Measurements from ENCODE around the gene MYBPH.

The MYBPH gene

DNA sequence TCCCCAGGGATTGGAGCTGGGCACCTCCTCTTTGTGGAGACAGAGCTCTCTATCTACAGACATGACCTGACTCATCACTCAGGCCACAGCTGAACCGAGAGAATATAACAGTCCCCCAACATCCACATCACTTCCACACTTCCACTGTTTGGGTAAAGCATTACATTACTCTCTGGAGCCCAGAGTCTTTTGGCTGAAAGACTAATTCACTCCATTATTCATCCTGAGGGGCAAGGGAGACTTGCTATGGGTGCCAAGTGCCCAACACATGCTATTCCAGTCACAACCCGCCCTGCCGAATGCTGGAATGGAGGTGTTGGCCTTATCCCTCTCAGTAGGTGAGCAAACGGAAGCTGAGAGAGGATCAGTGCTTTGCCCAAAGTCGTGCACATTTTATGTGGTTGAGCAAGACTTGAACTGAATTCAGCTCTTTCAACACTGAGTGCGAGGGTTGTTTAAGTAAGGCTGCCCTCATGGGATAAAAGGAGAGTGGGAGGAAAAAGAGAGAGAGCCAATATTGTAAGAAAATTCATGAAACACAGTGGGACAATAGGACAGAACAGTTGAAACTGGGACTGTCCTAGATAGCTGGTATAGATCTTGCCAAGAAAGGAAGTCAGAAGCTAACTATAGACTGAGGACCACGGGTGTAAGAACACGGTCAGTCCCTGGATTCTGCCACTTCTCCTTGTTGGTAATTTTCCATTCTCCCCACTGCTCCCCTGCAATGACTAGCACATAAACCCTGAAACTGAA, 24.4 kb upstream of the MYBPH start:
- DNase-seq: no peak

DNA sequence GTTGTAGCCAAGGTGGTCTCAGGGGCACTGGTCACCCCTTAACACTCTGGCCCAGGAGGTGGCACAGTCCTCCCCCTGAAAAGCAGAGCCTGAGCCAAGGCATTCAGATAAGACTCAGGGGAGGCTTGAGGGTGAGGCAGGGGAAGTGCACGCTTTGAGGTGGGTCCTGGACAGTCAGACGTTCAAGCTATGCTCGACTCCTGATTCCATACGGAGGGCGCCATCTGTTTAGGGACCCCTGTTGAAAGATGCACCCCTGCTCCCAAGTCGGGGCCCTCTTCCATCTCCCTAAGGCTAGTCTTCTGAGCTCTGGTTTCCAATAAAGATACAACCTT, 23.8 kb upstream of the MYBPH start:
- no peak for DNase-seq

DNA sequence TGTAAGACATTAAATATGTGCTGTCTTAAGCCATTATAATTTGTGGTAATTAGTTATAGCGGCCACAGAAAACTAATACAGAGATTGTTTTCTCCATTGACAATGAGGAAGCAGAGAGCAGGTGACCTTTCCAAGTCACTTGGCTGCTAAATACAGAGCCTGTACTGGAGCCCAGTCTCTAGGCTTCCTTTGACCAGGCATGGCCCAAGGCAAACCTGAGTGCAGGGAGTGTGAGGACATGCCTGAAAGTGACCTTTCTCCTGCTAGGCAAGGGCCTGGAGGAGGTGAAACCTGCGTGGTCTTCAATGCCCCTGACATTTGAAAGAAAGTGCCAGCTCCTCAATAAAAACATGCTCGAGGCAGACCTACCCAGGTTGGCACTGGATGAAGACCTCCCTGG, 23.4 kb upstream of the MYBPH start:
- DNase-seq: no peak

DNA sequence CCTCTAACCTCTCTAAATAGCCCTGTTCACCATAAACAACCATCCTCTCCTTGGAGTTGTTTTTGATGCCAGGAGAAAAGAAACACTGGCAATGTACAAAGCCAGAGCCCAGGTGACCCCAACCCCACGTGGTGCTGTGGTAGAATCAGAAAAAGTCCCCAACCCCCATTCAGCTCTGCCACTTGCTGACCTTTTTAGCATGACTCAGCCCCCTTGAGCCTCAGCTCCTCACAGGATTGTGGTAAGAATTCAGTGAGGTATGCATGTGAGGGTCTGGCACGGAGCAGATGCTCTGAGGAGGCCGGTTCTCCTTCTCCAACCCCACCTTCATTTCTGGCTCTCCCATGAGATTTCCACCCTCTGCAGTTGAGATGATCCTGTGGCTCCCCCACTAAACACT, 22.0 kb upstream of the MYBPH start:
- no peak for DNase-seq

DNA sequence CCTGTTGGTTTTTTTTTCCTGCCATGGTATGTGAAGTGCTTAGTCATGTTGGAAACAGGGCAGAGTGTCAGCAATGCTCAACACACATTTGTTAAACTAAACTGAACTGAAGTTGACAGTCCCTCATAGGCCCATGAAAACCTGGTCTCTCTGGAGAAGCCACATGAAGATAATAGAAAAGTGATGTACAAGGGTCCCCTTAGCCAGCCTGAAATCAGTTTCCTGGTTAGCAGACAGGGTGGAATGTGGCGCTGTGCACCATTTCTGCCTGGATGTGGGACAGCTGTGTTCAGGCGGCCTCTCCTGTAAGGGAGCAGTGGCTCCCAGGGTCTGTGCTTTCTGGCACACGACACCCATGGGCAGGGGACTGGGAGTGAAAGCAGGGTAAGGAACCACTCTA, 20.7 kb upstream of the MYBPH start:
- DNase-seq: no peak

DNA sequence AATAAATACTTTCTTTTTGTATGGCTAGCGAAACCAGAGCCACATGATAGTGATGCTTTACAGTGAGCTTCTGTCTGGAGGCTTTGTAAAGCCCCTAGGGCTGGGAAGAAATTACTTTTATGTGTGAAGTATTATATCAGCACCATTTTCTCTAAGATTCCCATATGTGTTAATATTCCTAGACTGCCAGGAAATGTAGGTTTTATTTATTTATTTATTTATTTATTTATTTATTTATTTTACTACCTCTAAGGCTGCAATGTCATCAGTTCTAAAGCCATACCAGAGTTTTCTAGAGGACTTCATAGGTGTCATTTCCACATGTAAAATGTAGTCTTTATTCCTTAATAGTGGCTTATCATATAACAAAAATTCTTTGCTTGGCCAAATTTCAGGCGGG, 15.3 kb upstream of the MYBPH start:
- no peak for DNase-seq

DNA sequence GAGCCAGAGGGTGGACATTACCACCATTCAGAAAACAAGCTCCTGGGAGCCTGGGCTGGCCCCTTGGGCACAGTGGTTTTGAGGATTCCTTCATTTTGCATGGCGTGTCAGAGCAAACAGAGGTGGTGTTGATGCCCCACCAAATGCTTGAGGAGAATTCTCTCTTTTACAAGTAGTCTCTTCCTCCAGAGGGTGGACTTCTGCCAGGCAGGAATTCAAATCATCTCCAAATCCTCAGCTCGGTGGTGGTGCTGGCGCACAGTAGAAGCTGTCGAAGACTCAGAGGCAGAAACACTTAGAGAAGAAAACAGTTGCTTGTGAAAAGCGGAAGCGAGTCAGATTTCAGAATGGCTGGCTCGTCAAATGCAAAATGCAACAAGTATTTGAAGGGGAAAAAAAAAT, 14.3 kb upstream of the MYBPH start:
- DNase-seq: no peak

DNA sequence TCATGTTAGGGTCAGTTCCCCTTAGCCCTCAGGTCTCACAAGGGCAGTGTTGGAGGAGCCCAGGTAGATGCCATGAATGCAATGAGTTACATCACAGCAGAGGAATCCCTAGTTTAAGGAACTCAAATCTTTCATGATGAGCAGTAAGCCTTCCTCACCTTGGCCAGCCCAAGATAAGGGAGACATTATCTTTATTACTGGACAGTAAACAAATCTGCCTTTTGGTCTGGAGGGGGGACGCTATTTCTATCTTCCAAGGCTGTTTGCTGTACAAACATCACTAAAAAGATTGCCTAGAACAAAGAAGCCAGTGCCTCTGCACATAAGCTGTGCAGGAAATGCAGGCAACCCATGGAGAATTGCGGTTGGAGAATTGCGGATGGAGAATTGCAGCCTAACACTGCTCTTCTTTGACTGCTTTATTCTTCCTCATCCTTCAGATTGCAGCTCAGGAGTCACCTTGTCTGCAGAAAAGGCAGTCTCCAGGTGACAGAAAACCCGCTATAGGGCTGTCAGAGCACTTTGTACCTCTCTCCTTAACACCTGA, 13.1 kb upstream of the MYBPH start:
- DNase-seq: no peak

DNA sequence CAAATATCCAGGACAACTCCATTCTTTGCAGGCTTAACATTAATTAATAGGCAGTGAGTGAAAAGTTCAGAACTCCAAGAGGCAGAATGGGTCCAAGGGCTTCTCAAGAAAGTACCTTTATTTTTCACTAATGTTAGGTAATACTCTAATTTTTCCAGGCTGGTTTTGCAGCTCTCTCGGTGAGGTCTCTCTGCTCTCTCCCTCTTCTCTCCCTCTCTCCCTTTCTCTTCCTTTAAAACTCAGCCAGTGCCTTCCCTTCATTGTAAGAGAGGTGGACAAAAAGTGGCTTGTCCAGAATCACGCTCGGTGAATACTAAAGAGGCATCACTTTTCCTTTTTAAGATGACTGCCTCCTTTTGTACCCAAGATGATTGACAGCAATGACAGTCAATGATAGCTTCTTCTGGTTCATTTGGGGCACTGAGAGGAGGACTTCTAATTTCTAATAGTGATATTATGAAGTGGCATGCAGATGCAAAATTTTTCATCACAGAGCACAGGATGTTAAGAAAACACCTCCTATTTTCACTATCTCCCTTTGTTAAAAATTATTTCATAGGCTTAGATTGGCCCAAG, 12.2 kb upstream of the MYBPH start:
- DNase-seq: no peak

DNA sequence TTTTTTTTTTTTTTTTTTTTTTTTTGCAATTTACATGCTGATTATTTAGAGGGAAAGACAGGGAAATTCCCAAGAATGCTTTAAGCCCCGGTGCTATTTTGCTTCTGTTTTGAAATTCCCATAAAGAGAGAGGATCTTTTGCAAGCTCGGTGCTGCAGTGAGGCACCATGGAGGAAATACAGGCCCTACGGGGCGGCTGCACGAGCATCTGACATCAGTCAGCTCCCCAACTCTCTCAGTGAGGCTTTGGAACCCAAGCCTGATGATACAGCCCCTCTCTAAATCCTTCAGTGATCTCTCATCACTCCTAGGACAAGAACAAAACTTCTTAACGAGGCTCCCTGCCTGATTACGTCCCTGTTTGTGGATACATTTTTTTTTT, 11.7 kb upstream of the MYBPH start:
- no peak for DNase-seq

DNA sequence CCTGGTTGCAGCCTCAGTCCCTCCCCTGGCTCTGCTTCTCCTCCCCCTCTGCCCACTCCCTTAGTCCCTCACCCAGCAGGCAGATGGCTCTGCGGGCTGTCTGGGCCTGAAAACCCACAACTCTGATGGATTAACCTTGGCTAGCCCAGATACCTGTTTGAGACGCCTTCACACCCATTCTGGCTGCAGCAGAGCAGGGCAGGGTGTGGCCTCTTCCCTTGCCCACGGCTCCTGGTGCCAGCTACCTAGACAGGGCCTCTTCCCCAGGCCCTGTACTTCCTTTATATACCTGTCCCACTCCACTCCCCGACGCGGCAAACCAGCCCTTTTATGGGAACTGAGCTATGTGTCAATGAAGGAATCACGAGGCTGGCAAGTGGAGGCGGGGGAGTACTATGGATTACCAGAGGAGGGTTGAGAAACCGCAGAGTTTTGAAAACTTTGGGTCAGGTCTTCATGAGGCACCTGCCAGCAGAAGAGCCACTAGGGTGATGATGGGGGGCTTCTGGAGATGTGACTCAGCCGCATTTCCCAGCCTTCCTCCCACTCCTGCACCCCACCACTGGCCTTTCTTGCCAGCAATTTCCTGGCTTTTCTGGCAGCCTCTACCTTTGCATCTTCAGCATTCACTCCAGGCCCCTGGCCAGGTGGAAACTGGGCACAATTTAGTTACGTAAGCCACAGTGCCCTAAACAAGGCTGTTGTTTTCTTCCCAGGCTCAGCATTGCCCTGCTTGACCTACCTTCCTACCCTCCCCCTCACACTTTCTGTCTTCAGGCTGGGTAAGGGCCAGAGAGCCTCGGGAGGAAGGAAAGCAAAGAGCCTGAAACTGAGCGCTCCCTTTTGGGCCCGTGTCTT, 11.0 kb upstream of the MYBPH start, which contains the start of gene CHI3L1:
Gene CHI3L1, minus strand, starts transcription at position 259 of the 858 bp plus-strand sequence. Its CDS starts 81 bp downstream, at position 178.
- no peak for DNase-seq

DNA sequence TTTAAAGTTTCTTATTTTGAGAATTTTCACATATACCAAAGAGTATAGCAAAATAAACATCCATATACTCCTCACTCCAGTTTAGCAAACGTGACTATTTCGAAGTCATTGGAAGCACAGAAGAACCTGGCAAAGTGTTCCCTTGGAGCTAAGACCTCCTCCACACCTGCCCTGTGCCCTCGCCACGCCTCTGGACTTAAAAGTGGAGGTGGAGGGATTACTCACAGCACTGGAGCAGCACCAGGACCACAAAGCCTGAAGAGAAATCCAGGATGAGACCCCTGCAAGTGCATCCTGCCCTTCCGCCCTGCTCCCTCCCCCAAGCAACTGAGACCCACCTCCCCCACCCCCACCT, 10.4 kb upstream of the MYBPH start:
- no peak for DNase-seq

DNA sequence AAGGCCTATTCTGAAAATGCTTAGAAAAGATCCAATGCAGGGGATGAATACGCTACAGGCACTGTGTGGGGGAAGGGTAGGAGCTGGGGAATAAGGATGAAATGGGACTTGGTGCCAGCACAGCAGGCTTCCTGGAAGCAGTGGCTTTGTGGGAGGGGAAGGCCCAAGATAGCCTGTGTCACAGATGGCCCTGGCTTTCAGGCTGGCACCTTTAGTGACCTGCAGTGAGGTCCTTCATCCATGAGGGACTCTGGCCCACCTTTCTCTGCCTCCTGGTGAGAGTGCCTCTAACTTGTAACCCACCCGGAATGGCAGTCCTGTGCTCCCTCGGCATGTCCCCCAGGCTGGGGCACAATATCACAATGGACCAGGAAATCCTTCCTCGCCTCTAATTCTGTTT, 10.0 kb upstream of the MYBPH start:
- no peak for DNase-seq

DNA sequence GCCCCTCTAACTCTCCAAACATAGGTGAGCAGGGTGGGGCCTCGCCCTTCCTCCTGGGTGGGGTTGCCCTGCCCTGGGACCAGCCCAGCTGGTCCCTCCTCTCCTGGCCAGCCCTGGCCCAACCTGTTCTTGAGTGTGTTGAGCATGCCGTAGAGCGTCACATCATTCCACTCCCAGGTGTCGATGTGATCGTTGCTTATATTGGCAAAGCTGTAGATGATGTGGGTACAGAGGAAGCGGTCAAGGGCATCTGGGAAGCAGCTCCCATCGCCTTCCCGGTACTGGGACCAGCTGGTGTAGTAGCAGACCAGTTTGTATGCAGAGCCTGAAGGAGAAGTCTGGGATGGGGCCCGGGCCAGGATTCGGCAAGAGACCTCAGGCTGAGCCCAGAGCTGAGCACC, 9.4 kb upstream of the MYBPH start:
- DNase-seq: no peak

DNA sequence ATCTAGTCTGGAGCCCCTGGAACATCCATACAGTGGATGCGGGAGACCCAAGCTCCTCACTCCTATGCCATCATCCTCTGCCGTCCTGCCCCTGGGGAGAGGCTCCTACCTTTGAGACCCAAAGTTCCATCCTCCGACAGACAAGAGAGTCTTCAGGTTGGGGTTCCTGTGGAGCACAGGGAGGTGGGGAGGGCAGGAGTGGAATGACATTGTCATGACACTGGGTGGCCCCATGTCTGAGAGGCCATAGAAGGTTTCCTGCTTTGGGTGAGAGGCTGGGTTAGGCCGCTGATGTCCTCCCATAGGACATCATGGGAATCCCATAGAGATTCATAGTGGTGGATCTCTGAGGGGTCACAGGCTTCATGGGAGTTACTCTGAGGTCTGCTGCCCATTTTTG, 8.8 kb upstream of the MYBPH start:
- DNase-seq: no peak

DNA sequence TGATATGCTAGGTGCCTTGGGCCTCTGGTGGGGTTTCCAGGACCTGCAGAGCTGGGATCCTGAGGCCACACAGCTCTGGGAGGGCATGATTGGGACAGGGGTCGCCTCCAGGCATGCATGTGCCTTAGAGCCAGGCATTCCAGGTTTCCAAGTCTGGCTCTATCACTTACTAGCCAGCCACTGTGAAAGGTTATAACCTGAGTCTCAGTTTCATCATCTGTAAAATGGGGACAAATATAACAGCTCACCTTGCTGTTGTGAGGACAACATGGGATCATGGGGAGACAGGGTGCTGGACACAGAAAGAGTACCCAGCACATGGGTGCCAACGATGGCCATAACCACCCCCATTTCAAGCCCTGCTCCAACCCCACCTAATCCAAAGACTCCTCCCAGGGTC, 8.2 kb upstream of the MYBPH start:
- DNase-seq: no peak

DNA sequence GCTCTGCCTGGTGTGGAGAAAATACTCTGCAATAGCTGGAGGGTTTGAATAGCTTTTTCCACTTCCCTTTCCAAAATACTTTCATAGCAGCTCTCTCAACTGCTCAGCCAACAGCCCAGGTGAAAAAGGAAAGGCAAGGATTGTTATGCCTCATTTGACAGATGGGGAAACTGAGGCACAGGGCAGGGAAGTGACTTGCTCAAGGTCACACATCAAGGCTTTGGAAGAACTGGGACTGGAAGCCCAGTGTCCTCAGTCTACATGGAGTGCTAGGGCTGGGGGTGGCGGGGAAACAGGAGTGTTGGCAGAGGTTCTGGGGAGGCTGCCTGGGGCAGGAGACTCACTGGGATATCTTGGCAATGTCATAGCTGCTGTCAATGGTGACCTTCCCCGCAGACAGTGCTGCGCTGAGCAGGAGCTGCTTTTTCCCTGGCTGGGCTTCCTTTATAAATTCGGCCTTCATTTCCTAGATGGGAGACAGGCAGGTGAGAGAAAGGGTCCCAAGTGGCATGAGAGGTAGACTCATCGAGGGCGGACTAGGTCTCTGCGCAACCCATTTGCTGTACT, 6.8 kb upstream of the MYBPH start:
- no peak for DNase-seq

DNA sequence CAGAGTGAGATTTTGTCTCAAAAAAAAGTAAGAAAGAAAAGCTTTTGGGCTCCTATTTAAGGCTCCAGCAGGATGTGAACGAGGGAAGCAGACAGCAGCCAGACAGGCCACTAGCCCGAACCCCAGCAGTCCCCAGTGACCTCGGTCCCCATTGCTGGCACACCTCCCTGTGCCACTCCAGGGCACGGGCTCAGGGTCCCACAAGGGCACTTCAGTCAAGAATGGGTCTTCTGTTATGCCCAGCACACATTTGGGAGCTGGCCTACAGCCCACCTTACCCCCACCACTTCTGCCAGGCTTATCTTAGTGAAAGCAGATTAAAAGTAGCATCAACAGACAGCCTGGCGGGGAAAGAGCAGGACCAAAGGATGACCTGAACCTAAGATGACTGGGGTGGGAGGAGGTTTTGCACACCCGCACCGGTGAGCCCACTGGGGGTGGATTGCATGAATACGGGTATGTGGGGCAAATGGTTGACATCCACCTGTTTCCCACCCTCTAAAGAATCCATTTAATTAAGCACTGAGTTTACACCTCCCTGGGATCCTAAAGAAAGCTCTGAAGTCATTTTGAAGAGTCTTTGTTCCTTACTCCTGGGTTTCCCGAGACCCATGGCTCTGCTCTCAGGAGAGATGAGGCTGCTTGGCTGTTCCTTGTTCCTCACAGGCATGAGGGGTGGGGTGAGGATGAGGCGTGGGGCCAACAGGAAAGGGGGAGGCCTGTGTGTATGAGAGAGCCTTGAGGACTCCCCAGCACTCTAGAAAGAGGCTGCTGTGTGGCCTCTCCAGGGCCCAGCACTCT, 6.2 kb upstream of the MYBPH start:
- no peak for DNase-seq

DNA sequence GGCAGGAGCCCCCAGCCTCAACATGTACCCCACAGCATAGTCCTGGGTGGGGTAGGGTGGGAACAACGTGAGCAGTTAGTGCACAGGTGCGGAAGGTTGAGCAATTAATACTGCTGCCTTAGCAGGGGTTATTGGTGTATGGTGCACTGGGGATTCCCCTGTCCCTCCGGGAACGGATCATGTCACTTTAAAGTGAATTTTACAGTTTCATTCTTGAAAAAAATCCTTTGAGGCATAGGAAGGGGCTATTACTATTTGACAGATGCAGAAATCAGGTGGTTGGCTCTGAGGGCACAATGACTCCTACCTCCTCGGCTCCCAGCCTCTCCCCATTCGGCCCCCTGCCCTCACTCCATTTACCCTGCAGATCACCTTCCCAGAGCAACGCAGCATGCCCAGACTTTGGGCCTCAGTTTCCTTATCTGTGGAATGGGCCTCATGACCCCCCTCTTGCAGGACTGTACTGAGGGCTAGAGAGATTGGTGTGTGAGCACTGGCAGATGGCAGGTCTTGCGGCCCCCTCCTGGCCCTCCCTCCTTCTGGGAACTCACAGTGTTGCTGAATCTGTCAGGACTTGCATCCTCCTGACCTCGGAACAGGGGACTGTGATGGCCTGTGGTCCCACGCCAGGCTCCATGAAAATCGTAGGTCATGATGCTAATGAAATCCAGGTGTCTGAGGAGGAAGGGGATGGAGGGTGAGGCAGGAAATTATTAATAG, 5.1 kb upstream of the MYBPH start:
- no peak for DNase-seq

DNA sequence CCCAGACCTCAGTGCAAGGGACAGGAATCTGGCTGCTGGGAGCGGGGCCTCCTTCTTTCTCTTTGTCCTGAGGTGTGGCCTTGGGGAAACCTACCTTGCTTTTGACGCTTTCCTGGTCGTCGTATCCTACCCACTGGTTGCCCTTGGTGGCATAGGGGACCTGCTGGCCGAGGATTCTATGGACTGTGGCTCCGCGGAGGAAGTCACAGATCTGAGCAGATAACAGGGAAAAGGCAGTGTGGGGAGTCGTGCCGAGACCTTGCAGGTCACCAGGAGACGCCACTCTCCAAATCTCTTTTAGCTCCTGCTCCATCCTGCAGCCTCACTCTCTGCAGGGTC, 4.0 kb upstream of the MYBPH start:
- no peak for DNase-seq

DNA sequence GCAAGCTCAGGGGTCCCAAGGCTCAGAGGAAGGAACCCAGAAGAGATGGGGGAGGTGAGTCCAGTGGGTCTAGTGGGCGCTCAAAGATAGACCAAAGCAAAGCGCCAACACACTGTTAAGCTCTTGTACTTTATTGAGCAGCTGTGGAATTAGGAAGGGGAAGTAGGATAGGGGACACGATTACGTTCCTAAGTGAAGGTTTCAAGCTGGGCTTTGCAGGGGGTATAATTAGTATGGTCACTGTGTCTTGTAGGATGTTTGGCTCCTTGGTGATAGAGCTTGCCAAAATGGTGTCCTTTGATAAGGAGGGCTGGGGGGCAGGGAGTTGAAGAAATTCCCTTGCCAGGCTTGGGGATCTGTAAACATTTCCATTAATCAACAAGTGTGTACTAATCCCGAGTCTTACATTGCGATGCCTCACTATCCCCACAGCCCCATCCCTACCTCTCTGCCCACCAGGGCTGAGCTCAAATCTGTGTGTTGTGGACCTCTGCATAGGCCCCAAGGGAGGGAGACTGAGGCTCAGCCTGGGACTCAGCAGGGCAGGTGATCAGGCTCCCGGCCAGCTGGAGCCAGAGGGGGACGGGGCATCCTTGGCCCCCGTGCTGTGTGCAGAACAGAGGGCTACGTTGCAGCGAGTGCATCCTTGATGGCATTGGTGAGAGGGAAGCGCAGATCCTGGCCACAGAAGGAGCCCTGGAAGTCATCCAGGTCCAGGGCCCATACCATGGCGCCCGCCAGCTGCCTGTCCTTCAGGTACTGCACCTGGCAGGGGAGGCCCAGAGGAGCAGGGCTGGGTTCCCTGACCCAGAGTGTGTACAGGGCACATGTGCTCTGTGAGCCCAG, 3.4 kb upstream of the MYBPH start:
- DNase-seq: no peak

Data from CD4-positive, alpha-beta T cell treated with Interleukin-15 for 1 hour (primary cell).